CD4-positive, alpha-beta memory T cell (primary cell): ENCODE results near the gene CASP10. TPM values are rescaled to one million over a fixed set of nuclear protein-coding genes. Genes with fewer than 3 reads are reported as not detected.

Experiments
- CTCF ChIA-PET: fragments of 350-600 bp; sonication (Branson Sonifier 250); formaldehyde crosslinking; loops from one replicate; lab custom pipeline; 2021; ENCODE audit warnings: inconsistent platforms; ENCODE audit not compliant: partially characterized antibody; lab: Charles Lee
- POLR2A ChIA-PET: fragments of 350-600 bp; sonication (Branson Sonifier 250); formaldehyde crosslinking; loops from one replicate; lab custom pipeline; 2021; ENCODE audit not compliant: partially characterized antibody; lab: Charles Lee
- DNase-seq, 5 donors: peaks; one replicate each; pipeline versions ENCODE4 v3.0.0 to v3.0.0-alpha.2; 2020 to 2022; ENCODE audit warnings: mixed read lengths in 1 of 5
- H3K27ac ChIP-seq: one replicate; pipeline ENCODE4 v1.7.0; 2013; ENCODE audit warnings: low read depth, low read length
- H3K27me3 ChIP-seq: 2 replicates; pipeline ENCODE4 v1.7.0; 2013; ENCODE audit warnings: mild to moderate bottlenecking, low read length, moderate library complexity; ENCODE audit not compliant: insufficient read depth
- H3K36me3 ChIP-seq: 2 replicates; pipeline ENCODE4 v1.7.0; 2013; ENCODE audit warnings: mild to moderate bottlenecking, low read length, moderate library complexity; ENCODE audit not compliant: insufficient read depth
- H3K4me1 ChIP-seq: 2 replicates; pipeline ENCODE4 v1.7.0; 2013; ENCODE audit warnings: mild to moderate bottlenecking, low read length, moderate library complexity; ENCODE audit not compliant: insufficient read depth
- H3K4me3 ChIP-seq, 2 donors: one replicate each; pipeline ENCODE4 v1.7.0; 2013; ENCODE audit warnings: low read length in 2 of 2, mild to moderate bottlenecking in 1 of 2
- H3K9me3 ChIP-seq, 2 donors: one replicate each; pipeline ENCODE4 v1.7.0; 2013; ENCODE audit warnings: low read length in 2 of 2, control low read depth in 1 of 2; ENCODE audit not compliant: control insufficient read depth in 1 of 2
- H3K27ac Mint-ChIP-seq, 7 donors: one replicate each; pipeline ENCODE4 v1.8.0; 2020 to 2021; ENCODE audit warnings: mixed read lengths in 7 of 7, mild to moderate bottlenecking in 6 of 7, inconsistent platforms in 3 of 7, moderate library complexity in 3 of 7
- H3K27me3 Mint-ChIP-seq, 2 donors: one replicate each; pipeline ENCODE4 v1.8.0; 2020 to 2021; ENCODE audit warnings: mixed read lengths in 2 of 2
- H3K36me3 Mint-ChIP-seq, 2 donors: one replicate each; pipeline ENCODE4 v1.8.0; 2020 to 2021; ENCODE audit warnings: mixed read lengths in 2 of 2, inconsistent platforms in 1 of 2, mild to moderate bottlenecking in 1 of 2
- H3K4me1 Mint-ChIP-seq, 4 donors: one replicate each; pipeline ENCODE4 v1.8.0; 2020 to 2021; ENCODE audit warnings: mixed read lengths in 4 of 4, mild to moderate bottlenecking in 1 of 4
- H3K4me3 Mint-ChIP-seq, 8 donors: one replicate each; pipeline ENCODE4 v1.8.0; 2020 to 2021; ENCODE audit warnings: mixed read lengths in 8 of 8, mild to moderate bottlenecking in 7 of 8, moderate library complexity in 6 of 8, inconsistent platforms in 3 of 8
- H3K9me3 Mint-ChIP-seq, 8 donors: one replicate each; pipeline ENCODE4 v1.8.0; 2020 to 2021; ENCODE audit warnings: mixed read lengths in 8 of 8, mild to moderate bottlenecking in 5 of 8, inconsistent platforms in 3 of 8, moderate library complexity in 1 of 8
- intact Hi-C: fragments of 100-400 bp; cut with micrococcal nuclease; formaldehyde crosslinking; loops from one replicate; pipeline ENCODE4 v1.15.1; 2023
- polyA plus RNA-seq, 2 donors: library from polyadenylated mRNA; unstranded; fragments of 300-500 nt; fragmentation: Illumina TruSeq; gene quantifications; one replicate each; pipeline ENCODE4 v1.2.3, GENCODE V29; 2021
- total RNA-seq, 2 experiments: library from RNA; stranded (reverse); gene quantifications; one replicate each; pipeline ENCODE4 v1.2.3, GENCODE V29; 2021

Gene CASP10
- total and polyA plus RNA-seq, 4 experiments from 2014 or later = 15.3 to 36.6 (median 23.0) TPM

DNA sequence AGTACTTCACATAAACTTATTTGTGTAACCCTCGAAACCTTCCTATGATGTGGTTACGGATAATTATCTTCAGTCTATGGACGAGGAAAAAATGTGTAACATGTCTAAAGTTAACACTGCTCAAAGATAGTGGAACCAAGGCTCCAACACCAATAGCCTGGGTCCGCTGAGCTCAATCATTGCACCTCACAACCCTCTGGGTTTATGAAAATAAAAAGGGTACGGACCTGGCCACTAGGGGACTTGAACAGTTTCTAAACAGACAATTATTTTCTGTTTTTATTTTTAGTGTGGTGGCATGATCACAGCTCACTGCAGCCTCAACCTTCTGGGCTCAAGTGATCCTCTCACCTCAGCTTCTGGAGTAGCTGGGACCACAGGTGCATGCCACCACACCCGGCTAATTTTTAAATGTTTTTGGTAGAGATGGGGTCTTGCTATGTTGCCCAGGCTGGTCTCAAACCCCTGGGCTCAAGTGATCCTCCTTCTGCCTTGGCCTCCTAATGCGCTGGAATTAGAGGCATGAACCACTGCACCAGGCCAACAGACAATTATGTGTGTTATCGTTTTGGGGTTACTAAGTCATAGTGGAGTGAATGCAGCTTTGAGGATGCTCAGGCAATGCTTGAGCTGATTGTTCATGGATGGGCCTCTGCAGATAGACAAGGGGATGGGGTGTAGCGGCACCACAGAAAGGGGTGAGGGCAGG is 87.5 kb downstream of the CASP10 start:
- intact Hi-C loops = no loop called here
- H3K36me3 Mint-ChIP-seq = peaks cover 79 to 91% of the 10 kb centered on the region in 2 donors

DNA sequence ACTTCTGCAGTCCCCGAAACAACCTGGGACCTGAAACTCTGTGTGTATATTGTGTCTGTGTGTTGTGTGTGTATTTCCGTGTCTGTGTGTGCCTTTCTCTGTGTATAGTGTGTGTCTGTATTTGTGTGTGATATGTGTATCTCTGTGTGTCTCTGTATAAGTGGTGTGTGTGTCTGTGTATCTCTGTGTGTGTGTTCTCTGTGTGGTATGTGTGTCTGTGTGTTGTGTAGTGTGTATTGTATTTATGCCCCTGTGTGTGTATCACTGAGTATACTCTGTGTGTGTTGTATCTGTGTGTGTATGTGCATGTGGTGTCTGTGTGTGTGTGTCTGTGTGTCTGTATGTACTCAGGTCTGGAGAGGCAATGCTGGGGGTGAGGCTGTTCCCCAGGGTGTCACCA is 89.0 kb downstream of the CASP10 start:
- intact Hi-C loops = loop anchor here (1.0 to 2.0 kb wide), 2 partner anchors 12 to 35 kb away; partner anchors contain the start of gene CASP8

More for the DNA sequence above, 87.5 kb downstream of the CASP10 start:
- Mint-ChIP-seq H3K9me3 (no peaks in the 10 kb centered on the region), H3K4me1 (peaks cover 63 to 88% (median 75%) of the 10 kb centered on the region in 4 donors), H3K27ac (peak overlapping the region; percentile 58 to 88 (median 80)), H3K27me3 (no peaks in the 10 kb centered on the region), H3K4me3 (peak overlapping the region in 6 of 8 donors; percentile 26 to 70 (median 44))
- no peak overlapping the region for H3K27ac ChIP-seq
- H3K4me1 ChIP-seq = peaks cover 83% of the 10 kb centered on the region
- H3K4me3 ChIP-seq = no peak overlapping the region
- POLR2A ChIA-PET = interaction anchor here (1.1 to 3.1 kb wide), 6 partner anchors 10 to 37 kb away, joined by 3 to 24 read pairs (median 12); partner anchors contain the start of gene CASP8
- H3K27me3 ChIP-seq = no peaks in the 10 kb centered on the region
- no peak for DNase-seq
- peaks cover 84% of the 10 kb centered on the region for H3K36me3 ChIP-seq
- H3K9me3 ChIP-seq = no peaks in the 10 kb centered on the region
- CTCF ChIA-PET = interaction anchor here (1.2 to 3.2 kb wide), 8 partner anchors 10 to 510 kb away, joined by 3 to 16 read pairs (median 4); partner anchors contain the start of genes ALS2 and CASP8

DNA sequence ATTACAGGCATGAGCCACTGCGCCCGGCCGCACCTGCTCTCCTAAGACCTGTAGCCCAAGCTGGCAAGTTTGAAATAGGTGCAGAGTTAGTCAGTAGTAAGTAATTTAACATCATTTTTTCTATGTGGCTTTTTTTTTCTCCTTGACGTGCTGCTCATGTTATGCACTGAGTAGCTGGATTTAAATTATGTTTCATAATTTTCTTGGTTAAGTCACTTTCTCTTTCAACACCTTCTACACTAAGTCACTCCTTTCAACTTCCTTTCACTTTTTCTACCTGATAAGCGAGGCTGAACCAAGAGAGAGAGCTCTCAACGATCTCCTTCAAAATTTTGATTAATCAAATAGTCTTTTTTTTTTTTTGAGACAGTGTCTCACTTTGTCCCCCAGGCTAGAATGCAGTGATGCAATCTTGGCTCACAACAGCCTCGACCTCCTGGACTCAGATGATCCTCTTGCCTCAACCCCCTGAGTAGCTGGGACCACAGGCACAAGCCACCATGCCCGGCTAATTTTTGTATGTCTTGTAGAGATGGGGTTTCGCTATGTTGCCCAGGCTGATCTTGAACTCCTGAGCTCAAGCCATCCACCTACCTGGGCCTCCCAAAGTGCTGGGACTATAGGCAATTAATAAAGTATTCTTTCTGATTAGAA is 90.5 kb downstream of the CASP10 start:
- DNase-seq = peak in 3 of 5 donors; percentile 21 to 32 (median 25)
- no peaks in the 10 kb centered on the region for H3K27me3 Mint-ChIP-seq
- H3K27ac ChIP-seq = peak overlapping the region; percentile 39
- H3K4me3 Mint-ChIP-seq = peak overlapping the region in 6 of 8 donors; percentile 20 to 70 (median 36)
- H3K36me3 Mint-ChIP-seq = peaks cover 75 to 93% of the 10 kb centered on the region in 2 donors
- ChIA-PET CTCF (interaction anchor here (1.3 to 3.1 kb wide), 7 partner anchors 9 to 90 kb away, joined by 3 to 13 read pairs (median 4); partner anchors contain the start of gene CASP8), POLR2A (interaction anchor here (0.6 to 7.9 kb wide), 6 partner anchors 9 to 432 kb away, joined by 3 to 76 read pairs (median 8); partner anchors contain the start of gene CASP8)
- H3K36me3 ChIP-seq = peaks cover 87% of the 10 kb centered on the region
- H3K9me3 Mint-ChIP-seq = no peaks in the 10 kb centered on the region
- H3K27ac Mint-ChIP-seq = peak overlapping the region; percentile 63 to 88 (median 84)
- no peaks in the 10 kb centered on the region for H3K27me3 ChIP-seq
- H3K9me3 ChIP-seq = no peaks in the 10 kb centered on the region
- H3K4me1 ChIP-seq = peaks cover 53% of the 10 kb centered on the region
- no peak overlapping the region for H3K4me3 ChIP-seq
- H3K4me1 Mint-ChIP-seq = peaks cover 47 to 70% (median 54%) of the 10 kb centered on the region in 4 donors
- intact Hi-C loops = loop anchor here (2.0 kb wide), 1 partner anchor 37 kb away; no protein-coding TSS in a partner anchor

More for the DNA sequence above, 89.0 kb downstream of the CASP10 start:
- H3K4me1 Mint-ChIP-seq = peaks cover 54 to 82% (median 64%) of the 10 kb centered on the region in 4 donors
- peaks cover 68% of the 10 kb centered on the region for H3K4me1 ChIP-seq
- peaks cover 91% of the 10 kb centered on the region for H3K36me3 ChIP-seq
- DNase-seq = no peak
- no peak overlapping the region for H3K4me3 ChIP-seq
- H3K27ac Mint-ChIP-seq = peak overlapping the region; percentile 63 to 88 (median 82)
- no peaks in the 10 kb centered on the region for H3K9me3 Mint-ChIP-seq
- CTCF ChIA-PET = interaction anchor here (1.6 kb wide), 1 partner anchor 19 kb away, joined by 3 read pairs; no protein-coding TSS in a partner anchor
- peak overlapping the region; percentile 39 for H3K27ac ChIP-seq
- no peaks in the 10 kb centered on the region for H3K9me3 ChIP-seq
- H3K4me3 Mint-ChIP-seq = peak overlapping the region in 7 of 8 donors; percentile 35 to 63 (median 58)
- H3K27me3 ChIP-seq = no peaks in the 10 kb centered on the region
- peaks cover 79 to 91% of the 10 kb centered on the region in 2 donors for H3K36me3 Mint-ChIP-seq
- POLR2A ChIA-PET = interaction anchor here (3.1 kb wide), 2 partner anchors 11 to 14 kb away, joined by 15 to 24 read pairs; partner anchors contain the start of gene CASP8
- H3K27me3 Mint-ChIP-seq = no peaks in the 10 kb centered on the region

DNA sequence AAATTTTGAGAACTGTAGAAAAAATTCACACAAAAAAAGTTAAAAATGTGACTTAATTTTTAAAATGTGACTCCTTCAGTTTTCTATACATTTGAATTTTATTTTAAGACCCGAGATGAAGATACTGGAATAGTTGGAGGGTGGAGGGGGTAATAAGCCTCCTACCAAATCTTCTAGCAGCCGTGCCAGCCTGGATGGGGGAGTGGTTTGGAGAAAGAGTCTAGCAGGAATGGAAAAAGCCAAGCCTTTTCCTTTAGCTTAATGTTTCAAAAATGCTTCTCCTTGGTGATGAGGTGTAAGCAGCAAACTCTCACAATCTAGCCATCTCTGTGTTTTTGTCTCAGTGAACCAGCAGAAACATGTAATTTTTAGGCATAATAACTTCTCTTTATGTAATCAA is 92.1 kb downstream of the CASP10 start:
- Histone ChIP-seq H3K4me3 (no peak overlapping the region), H3K27ac (no peak overlapping the region), H3K27me3 (no peaks in the 10 kb centered on the region), H3K4me1 (peaks cover 43% of the 10 kb centered on the region), H3K36me3 (peaks cover 86% of the 10 kb centered on the region), H3K9me3 (no peaks in the 10 kb centered on the region)
- no peaks in the 10 kb centered on the region for H3K27me3 Mint-ChIP-seq
- CTCF ChIA-PET = interaction anchor here (0.6 to 3.1 kb wide), 5 partner anchors 14 to 77 kb away, joined by 3 to 14 read pairs (median 12); partner anchors contain the start of gene CASP8
- H3K9me3 Mint-ChIP-seq = no peaks in the 10 kb centered on the region
- POLR2A ChIA-PET = interaction anchor here (0.8 to 7.9 kb wide), 3 partner anchors 11 to 28 kb away, joined by 3 to 76 read pairs (median 21); partner anchors contain the start of gene CASP8
- peaks cover 42 to 68% (median 48%) of the 10 kb centered on the region in 4 donors for H3K4me1 Mint-ChIP-seq
- peak overlapping the region in 6 of 7 donors; percentile 28 to 89 (median 42) for H3K27ac Mint-ChIP-seq
- H3K4me3 Mint-ChIP-seq = no peak overlapping the region
- H3K36me3 Mint-ChIP-seq = peaks cover 76 to 91% of the 10 kb centered on the region in 2 donors
- DNase-seq = no peak
- intact Hi-C loops = loop anchor here (5.0 kb wide), 1 partner anchor 87 kb away; no protein-coding TSS in a partner anchor

DNA sequence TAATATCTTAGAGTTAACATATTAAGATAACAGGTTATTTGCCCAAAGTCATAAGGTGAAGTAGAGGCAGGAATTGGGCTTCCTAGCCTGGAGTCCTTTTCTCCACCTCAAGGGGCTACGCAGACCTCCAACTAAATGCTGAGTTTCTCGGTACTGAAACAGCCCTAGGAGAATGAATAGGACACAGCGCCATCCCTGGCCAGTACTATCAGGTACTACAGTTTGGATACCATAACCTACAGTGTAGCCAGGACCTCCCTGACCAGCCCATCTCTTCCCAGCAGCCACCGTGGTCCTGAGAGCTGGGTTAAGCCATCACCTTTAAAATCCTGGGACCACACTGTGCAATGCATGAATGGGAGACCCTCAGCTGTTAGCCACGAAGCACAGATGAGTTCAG is 93.0 kb downstream of the CASP10 start:
- intact Hi-C loops = loop anchor here (5.0 kb wide), 1 partner anchor 86 kb away; no protein-coding TSS in a partner anchor
- peaks cover 76 to 91% of the 10 kb centered on the region in 2 donors for H3K36me3 Mint-ChIP-seq
- H3K9me3 ChIP-seq = no peaks in the 10 kb centered on the region
- peaks cover 83% of the 10 kb centered on the region for H3K36me3 ChIP-seq
- H3K9me3 Mint-ChIP-seq = no peaks in the 10 kb centered on the region
- no peaks in the 10 kb centered on the region for H3K27me3 Mint-ChIP-seq
- H3K4me3 Mint-ChIP-seq = no peak overlapping the region
- peak overlapping the region in 5 of 7 donors; percentile 28 to 84 (median 63) for H3K27ac Mint-ChIP-seq
- H3K4me1 Mint-ChIP-seq = peaks cover 36 to 65% (median 46%) of the 10 kb centered on the region in 4 donors
- H3K4me1 ChIP-seq = peaks cover 34% of the 10 kb centered on the region
- ChIA-PET POLR2A (interaction anchor here (1.3 to 7.9 kb wide), 4 partner anchors 11 to 38 kb away, joined by 4 to 76 read pairs (median 7); partner anchors contain the start of gene CASP8), CTCF (interaction anchor here (1.6 to 3.0 kb wide), 3 partner anchors 11 to 39 kb away, joined by 3 to 14 read pairs (median 5); no protein-coding TSS in a partner anchor)
- no peak overlapping the region for H3K4me3 ChIP-seq
- no peak overlapping the region for H3K27ac ChIP-seq
- H3K27me3 ChIP-seq = no peaks in the 10 kb centered on the region
- DNase-seq = no peak

DNA sequence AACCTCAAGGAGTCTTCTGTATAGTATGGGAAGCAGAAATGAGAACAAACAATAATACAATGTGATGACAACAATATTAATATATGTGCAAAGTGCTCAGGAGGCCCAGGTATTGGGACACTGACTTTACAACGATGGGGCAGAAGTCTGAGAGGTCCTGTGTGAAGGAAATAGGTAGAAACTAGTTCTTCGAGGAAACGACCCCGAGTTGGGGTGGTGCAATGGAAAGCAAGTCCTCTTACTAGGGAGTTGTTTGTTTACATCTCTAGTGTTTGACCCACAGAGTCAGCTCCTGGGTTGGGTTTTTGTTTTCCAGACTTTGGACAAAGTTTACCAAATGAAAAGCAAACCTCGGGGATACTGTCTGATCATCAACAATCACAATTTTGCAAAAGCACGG is 93.6 kb downstream of the CASP10 start:
- DNase-seq = no peak
- Mint-ChIP-seq H3K9me3 (no peaks in the 10 kb centered on the region), H3K4me1 (peaks cover 33 to 60% (median 41%) of the 10 kb centered on the region in 4 donors), H3K4me3 (no peak overlapping the region), H3K27me3 (no peaks in the 10 kb centered on the region), H3K36me3 (peaks cover 71 to 88% of the 10 kb centered on the region in 2 donors), H3K27ac (peak overlapping the region in 6 of 7 donors; percentile 2 to 84 (median 48))
- no peaks in the 10 kb centered on the region for H3K27me3 ChIP-seq
- H3K4me3 ChIP-seq = no peak overlapping the region
- no peak overlapping the region for H3K27ac ChIP-seq
- no peaks in the 10 kb centered on the region for H3K9me3 ChIP-seq
- CTCF ChIA-PET = interaction anchor here (1.5 to 3.0 kb wide), 5 partner anchors 11 to 87 kb away, joined by 4 to 14 read pairs (median 5); no protein-coding TSS in a partner anchor
- POLR2A ChIA-PET = interaction anchor here (1.3 to 7.9 kb wide), 5 partner anchors 12 to 43 kb away, joined by 4 to 76 read pairs (median 7); partner anchors contain the start of gene CASP8
- peaks cover 29% of the 10 kb centered on the region for H3K4me1 ChIP-seq
- peaks cover 78% of the 10 kb centered on the region for H3K36me3 ChIP-seq
- intact Hi-C loops = loop anchor here (5.0 kb wide), 1 partner anchor 86 kb away; no protein-coding TSS in a partner anchor
